Measurements from ENCODE around the gene FYB1. TPM values are rescaled to one million over a fixed set of nuclear protein-coding genes. Genes with fewer than 3 reads are reported as not detected.

The FYB1 gene
- total RNA-seq, 1 donor from 2014 or later: 45.0 TPM

DNA sequence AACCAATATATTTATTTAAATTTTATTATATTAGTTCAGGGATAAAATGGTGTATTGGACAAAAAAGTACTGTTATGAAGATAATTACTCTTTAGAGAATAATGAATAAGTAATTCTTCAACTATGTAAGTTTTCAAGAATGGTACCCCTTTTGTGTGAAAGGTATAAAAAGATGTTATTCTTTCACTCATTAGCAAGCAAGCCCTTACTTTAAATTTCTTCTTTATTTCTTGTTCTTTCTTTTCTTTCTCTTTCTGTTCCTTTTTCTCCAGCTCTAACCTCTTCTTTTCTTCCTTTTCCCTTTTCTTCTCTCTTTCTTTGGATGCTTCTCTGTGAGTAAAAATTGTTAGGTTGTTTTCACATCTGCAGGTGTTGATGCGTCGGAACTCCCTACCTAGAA, 82.0 kb downstream of the FYB1 start:
- intact Hi-C loops (cut with DNase I): no loop called here
- Histone ChIP-seq H3K36me3 (no peaks in the 10 kb centered on the region), H3K4me1 (no peaks in the 10 kb centered on the region), H3K27ac (no peak overlapping the region), H3K27me3 (no peaks in the 10 kb centered on the region), H3K9me3 (no peaks in the 10 kb centered on the region), H3K4me3 (no peak overlapping the region)
- ATAC-seq: no peak
- TF ChIP-seq, protein P1, sequence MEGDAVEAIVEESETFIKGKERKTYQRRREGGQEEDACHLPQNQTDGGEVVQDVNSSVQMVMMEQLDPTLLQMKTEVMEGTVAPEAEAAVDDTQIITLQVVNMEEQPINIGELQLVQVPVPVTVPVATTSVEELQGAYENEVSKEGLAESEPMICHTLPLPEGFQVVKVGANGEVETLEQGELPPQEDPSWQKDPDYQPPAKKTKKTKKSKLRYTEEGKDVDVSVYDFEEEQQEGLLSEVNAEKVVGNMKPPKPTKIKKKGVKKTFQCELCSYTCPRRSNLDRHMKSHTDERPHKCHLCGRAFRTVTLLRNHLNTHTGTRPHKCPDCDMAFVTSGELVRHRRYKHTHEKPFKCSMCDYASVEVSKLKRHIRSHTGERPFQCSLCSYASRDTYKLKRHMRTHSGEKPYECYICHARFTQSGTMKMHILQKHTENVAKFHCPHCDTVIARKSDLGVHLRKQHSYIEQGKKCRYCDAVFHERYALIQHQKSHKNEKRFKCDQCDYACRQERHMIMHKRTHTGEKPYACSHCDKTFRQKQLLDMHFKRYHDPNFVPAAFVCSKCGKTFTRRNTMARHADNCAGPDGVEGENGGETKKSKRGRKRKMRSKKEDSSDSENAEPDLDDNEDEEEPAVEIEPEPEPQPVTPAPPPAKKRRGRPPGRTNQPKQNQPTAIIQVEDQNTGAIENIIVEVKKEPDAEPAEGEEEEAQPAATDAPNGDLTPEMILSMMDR (IDR thresholded peaks at IDR 0.05): no peak
- no peak for DNase-seq

DNA sequence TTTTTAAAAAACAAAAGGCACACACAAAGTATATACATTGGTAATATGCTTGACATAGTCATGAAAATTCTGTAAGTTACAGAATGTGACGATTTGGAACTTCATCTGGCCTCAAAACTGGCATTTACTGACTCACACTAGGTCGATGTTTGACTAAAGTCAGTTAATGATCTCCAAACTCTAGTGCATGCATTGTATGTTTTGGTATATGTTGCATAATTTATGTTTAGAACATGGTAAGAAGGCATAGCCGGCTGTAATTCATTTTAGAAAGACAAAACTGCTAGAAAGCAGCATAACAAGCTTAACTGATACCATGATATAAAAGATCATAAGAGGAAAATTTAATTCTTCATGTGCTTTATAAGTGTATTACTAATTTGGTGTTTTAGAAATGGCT, 86.6 kb downstream of the FYB1 start:
- Histone ChIP-seq H3K4me1 (no peaks in the 10 kb centered on the region), H3K27me3 (no peaks in the 10 kb centered on the region), H3K4me3 (no peak overlapping the region), H3K9me3 (no peaks in the 10 kb centered on the region), H3K27ac (no peak overlapping the region), H3K36me3 (no peaks in the 10 kb centered on the region)
- no peak for DNase-seq
- TF ChIP-seq, protein P1 (IDR thresholded peaks at IDR 0.05): no peak
- ATAC-seq: no peak
- intact Hi-C loops (cut with DNase I): no loop called here

DNA sequence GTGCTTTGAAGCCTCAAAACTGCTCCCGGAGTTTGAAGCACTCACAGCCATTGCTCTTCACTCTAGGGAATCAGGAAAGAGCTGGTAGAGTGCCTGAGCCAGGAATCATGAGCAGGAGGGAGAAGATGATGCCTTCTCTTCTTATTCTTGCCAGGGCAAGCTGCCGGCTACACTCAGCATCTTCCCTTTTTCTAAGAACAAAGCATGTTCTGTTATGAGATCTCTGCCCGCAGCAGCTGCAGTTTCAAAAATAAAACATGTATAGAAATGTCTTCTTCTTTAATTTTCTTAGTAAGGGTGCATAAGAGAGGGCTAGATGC, 87.3 kb downstream of the FYB1 start:
- DNase-seq (no peak), ATAC-seq (no peak)
- H3K4me1 ChIP-seq: no peaks in the 10 kb centered on the region
- intact Hi-C loops (cut with DNase I): no loop called here
- H3K4me3 ChIP-seq: no peak overlapping the region
- H3K9me3 ChIP-seq: no peaks in the 10 kb centered on the region
- H3K36me3 ChIP-seq: no peaks in the 10 kb centered on the region
- H3K27ac ChIP-seq: no peak overlapping the region
- TF ChIP-seq, protein P1 (IDR thresholded peaks at IDR 0.05): no peak
- no peaks in the 10 kb centered on the region for H3K27me3 ChIP-seq

DNA sequence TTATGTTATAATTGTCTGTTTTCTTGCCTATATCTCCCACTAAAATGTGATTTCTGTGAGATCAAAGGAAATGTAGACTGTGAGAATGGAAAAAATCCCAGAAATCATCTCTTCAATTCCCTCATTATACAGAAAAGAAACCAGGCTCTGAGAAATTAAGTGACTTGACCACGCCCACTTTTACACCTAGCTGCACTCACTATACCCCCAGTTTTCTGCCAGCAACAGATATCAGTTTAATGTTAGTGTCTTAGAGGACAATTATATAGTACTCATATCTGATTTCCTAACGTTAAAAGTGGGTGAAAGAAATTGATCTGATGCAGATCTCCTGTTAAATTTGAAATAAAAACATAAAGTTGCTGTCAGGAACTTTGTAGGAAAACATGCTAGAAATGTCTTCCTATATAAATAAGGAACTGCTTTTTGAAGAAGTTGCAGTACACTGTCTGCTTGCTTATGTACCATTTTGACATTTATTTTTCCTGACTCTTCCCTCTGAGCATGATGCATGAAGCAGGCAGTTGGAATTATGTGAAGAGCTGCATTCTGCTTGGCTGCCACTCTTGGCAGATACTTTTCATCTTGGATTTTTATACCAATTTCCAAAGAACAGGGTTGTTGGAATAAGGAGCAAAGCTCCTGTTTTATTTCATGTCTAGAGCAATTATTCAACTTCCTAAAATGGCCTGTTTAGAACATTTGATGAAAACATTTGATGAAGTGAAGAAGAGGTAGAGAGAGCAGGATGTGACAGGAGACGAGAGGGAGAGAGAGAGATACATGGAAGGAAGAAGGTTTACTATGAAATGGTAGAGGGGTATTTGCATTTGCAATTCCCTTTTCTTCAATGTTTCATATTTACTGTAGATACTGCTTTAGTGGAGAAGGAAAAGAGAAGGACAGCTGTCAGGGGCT, 87.9 kb downstream of the FYB1 start:
- no peaks in the 10 kb centered on the region for H3K4me1 ChIP-seq
- no peaks in the 10 kb centered on the region for H3K27me3 ChIP-seq
- no peak overlapping the region for H3K4me3 ChIP-seq
- no peaks in the 10 kb centered on the region for H3K9me3 ChIP-seq
- no peak overlapping the region for H3K27ac ChIP-seq
- intact Hi-C loops (cut with DNase I): no loop called here
- DNase-seq (no peak), ATAC-seq (no peak)
- TF ChIP-seq, protein P1 (IDR thresholded peaks at IDR 0.05): no peak
- H3K36me3 ChIP-seq: no peaks in the 10 kb centered on the region

DNA sequence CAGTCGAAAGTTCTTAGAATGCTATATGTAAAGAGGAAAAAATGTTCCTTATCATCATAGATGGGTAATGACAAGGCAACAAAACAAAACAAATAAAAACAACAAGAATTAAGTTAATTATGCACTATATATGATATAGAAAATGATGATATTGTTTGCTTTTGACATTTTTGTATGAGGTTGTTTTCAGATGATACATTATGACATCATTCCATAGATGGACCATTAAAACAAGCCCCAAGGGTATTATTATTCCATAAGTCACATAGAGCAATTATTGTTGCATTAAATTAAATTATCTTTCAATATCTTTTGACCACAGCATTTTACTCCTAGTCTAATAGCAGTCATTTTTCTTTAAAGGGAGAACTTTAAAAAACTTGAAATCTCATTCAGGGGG, 88.6 kb downstream of the FYB1 start:
- intact Hi-C loops (cut with DNase I): no loop called here
- TF ChIP-seq, protein P1 (IDR thresholded peaks at IDR 0.05): no peak

More for the DNA sequence above, 88.6 kb downstream of the FYB1 start:
- no peak overlapping the region for H3K27ac ChIP-seq
- no peaks in the 10 kb centered on the region for H3K36me3 ChIP-seq
- ATAC-seq (no peak), DNase-seq (no peak)
- no peaks in the 10 kb centered on the region for H3K4me1 ChIP-seq
- no peak overlapping the region for H3K4me3 ChIP-seq
- no peaks in the 10 kb centered on the region for H3K9me3 ChIP-seq
- no peaks in the 10 kb centered on the region for H3K27me3 ChIP-seq
